K562 (cell line): ENCODE results near the gene CSNK1A1L.

ENCODE experiments used
- ATF4 ChIP-seq: fragments of 450-650 bp; formaldehyde crosslinking; IDR thresholded peaks from 2 replicates; pipeline ENCODE4 v1.4.0; 2022; ENCODE audit warnings: mild to moderate bottlenecking, moderate library complexity
- CREB1 ChIP-seq, 2 experiments: sonication (generic) in 1 of 2; formaldehyde crosslinking in 1 of 2; IDR thresholded peaks; 2 replicates each; pipeline versions ENCODE4 v1.6.1 to v1.8.0; 2012 to 2022; ENCODE audit warnings: inconsistent platforms in 1 of 2, mild to moderate bottlenecking in 1 of 2, missing genetic modification reagents in 1 of 2, moderate library complexity in 1 of 2
- EP300 ChIP-seq: IDR thresholded peaks from 2 replicates; pipeline ENCODE4 v1.6.1; 2012; ENCODE audit warnings: low read length, improper control_type of control experiment
- FOXA1 ChIP-seq: fragments of 450-650 bp; IDR thresholded peaks from 2 replicates; pipeline ENCODE4 v1.6.1; 2016; ENCODE audit warnings: mild to moderate bottlenecking, borderline replicate concordance
- KAT7 ChIP-seq: sonication (generic); formaldehyde crosslinking; IDR thresholded peaks from 2 replicates; pipeline ENCODE4 v1.8.0; 2022; ENCODE audit warnings: missing genetic modification reagents, mild to moderate bottlenecking, borderline replicate concordance
- PURB ChIP-seq: sonication (generic); formaldehyde crosslinking; IDR thresholded peaks from 2 replicates; pipeline ENCODE4 v1.9.0; 2021; ENCODE audit warnings: low read depth, mild to moderate bottlenecking, missing genetic modification reagents
- ZHX1 ChIP-seq: fragments of 150-350 bp; conservative IDR thresholded peaks from 2 replicates; pipeline ENCODE4 v1.6.1; 2014; ENCODE audit warnings: low read length
- ZNF274 ChIP-seq: IDR thresholded peaks from 2 replicates; pipeline ENCODE4 v1.6.1; 2011; ENCODE audit warnings: low read depth, mild to moderate bottlenecking, low read length, moderate library complexity, borderline replicate concordance
- TF ChIP-seq, protein P1 (sequence below), 2 experiments: fragments of 450-650 bp; formaldehyde crosslinking in 1 of 2; IDR thresholded peaks; 2 replicates each; pipeline versions ENCODE4 v1.4.0 to v1.6.1; 2014 to 2020; ENCODE audit warnings: mild to moderate bottlenecking in 2 of 2, borderline replicate concordance in 1 of 2, low read depth in 1 of 2
- TF ChIP-seq, protein P2 (sequence below): sonication (generic); formaldehyde crosslinking; IDR thresholded peaks from 2 replicates; pipeline ENCODE4 v1.8.1; 2023; ENCODE audit warnings: mild to moderate bottlenecking, missing genetic modification reagents, moderate library complexity
- TF ChIP-seq, protein P3 (sequence below), 3 experiments: IDR thresholded peaks in 2 of 3; conservative IDR thresholded peaks in 1 of 3; 2 replicates each; pipeline ENCODE4 v1.5.1; 2011 to 2012; ENCODE audit warnings: low read length in 3 of 3, mild to moderate bottlenecking in 3 of 3, control low read depth in 2 of 3, improper control_type of control experiment in 1 of 3, inconsistent platforms in 1 of 3, low read depth in 1 of 3, mixed read lengths in 1 of 3, moderate library complexity in 1 of 3; ENCODE audit not compliant: insufficient read depth in 2 of 3

DNA sequence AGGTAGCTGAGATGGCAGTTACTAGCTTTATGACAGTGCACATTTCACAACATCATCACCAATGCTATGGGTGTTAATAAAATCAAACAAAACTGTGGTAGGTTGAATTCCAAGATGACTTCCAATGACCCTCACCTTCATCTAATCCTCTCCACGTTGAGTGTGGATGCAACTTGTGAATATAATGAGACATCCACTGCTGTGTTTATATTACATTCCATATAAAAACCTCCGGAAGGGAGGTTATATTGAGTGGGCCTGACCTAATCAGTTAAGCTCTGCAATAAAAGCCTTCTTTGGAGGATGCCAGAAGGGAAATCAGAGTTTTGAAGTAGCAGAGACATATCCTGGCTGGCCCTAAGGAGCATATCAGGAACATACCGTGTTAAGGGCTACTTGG lies 25.6 kb upstream of the CSNK1A1L start:
- TF ChIP-seq FOXA1 = no peak
- TF ChIP-seq, protein P1, sequence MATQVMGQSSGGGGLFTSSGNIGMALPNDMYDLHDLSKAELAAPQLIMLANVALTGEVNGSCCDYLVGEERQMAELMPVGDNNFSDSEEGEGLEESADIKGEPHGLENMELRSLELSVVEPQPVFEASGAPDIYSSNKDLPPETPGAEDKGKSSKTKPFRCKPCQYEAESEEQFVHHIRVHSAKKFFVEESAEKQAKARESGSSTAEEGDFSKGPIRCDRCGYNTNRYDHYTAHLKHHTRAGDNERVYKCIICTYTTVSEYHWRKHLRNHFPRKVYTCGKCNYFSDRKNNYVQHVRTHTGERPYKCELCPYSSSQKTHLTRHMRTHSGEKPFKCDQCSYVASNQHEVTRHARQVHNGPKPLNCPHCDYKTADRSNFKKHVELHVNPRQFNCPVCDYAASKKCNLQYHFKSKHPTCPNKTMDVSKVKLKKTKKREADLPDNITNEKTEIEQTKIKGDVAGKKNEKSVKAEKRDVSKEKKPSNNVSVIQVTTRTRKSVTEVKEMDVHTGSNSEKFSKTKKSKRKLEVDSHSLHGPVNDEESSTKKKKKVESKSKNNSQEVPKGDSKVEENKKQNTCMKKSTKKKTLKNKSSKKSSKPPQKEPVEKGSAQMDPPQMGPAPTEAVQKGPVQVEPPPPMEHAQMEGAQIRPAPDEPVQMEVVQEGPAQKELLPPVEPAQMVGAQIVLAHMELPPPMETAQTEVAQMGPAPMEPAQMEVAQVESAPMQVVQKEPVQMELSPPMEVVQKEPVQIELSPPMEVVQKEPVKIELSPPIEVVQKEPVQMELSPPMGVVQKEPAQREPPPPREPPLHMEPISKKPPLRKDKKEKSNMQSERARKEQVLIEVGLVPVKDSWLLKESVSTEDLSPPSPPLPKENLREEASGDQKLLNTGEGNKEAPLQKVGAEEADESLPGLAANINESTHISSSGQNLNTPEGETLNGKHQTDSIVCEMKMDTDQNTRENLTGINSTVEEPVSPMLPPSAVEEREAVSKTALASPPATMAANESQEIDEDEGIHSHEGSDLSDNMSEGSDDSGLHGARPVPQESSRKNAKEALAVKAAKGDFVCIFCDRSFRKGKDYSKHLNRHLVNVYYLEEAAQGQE (IDR thresholded peaks at IDR 0.05; ENCODE audit: borderline replicate concordance) = no peak
- TF ChIP-seq, protein P1 (CRISPR knock-in tag; IDR thresholded peaks at IDR 0.05; ENCODE audit: low read depth) = no peak
- TF ChIP-seq, protein P2, sequence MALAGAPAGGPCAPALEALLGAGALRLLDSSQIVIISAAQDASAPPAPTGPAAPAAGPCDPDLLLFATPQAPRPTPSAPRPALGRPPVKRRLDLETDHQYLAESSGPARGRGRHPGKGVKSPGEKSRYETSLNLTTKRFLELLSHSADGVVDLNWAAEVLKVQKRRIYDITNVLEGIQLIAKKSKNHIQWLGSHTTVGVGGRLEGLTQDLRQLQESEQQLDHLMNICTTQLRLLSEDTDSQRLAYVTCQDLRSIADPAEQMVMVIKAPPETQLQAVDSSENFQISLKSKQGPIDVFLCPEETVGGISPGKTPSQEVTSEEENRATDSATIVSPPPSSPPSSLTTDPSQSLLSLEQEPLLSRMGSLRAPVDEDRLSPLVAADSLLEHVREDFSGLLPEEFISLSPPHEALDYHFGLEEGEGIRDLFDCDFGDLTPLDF (CRISPR knock-in tag) = no peak
- no peak for TF ChIP-seq KAT7 (CRISPR knock-in tag)
- no peak for TF ChIP-seq CREB1 (IDR thresholded peaks at IDR 0.05)
- TF ChIP-seq CREB1 (CRISPR knock-in tag; IDR thresholded peaks at IDR 0.05) = no peak
- TF ChIP-seq EP300 = no peak
- TF ChIP-seq ATF4 (CRISPR knock-in tag) = no peak
- no peak for TF ChIP-seq PURB (CRISPR knock-in tag)
- TF ChIP-seq, protein P3, sequence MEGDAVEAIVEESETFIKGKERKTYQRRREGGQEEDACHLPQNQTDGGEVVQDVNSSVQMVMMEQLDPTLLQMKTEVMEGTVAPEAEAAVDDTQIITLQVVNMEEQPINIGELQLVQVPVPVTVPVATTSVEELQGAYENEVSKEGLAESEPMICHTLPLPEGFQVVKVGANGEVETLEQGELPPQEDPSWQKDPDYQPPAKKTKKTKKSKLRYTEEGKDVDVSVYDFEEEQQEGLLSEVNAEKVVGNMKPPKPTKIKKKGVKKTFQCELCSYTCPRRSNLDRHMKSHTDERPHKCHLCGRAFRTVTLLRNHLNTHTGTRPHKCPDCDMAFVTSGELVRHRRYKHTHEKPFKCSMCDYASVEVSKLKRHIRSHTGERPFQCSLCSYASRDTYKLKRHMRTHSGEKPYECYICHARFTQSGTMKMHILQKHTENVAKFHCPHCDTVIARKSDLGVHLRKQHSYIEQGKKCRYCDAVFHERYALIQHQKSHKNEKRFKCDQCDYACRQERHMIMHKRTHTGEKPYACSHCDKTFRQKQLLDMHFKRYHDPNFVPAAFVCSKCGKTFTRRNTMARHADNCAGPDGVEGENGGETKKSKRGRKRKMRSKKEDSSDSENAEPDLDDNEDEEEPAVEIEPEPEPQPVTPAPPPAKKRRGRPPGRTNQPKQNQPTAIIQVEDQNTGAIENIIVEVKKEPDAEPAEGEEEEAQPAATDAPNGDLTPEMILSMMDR (IDR thresholded peaks at IDR 0.05 in 2 of 3, conservative IDR thresholded peaks at IDR 0.05 in 1 of 3; ENCODE audit: insufficient read depth in 2 of 3, low read depth in 1 of 3, low read length in 3 of 3) = no peak
- no peak for TF ChIP-seq ZHX1
- no peak for TF ChIP-seq ZNF274
